ENCODE measurements around the gene SKAP1.
"Not testable (repeated sequence)": the region's sequence is repeated elsewhere in the genome, so short reads cannot be mapped to it uniquely, and the experiment has no call there.

Gene SKAP1

DNA sequence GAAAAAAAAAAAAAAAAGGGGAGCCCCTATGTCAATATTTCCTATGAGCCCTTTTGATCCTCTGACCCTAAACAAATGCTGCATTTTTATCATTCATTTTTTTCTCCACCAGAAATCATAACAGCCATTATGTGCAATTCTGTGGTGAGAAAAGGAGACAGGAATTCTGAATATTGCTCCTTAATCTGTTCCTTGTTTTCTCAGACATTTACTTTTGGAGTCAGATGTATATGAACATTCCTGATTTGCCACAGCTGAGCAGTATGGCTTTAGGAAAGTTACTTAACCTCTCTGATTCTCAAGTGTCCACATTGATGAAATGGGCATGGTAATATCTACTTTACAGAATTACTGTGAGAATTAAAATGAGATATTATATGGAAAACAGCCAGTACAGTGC lies 144.4 kb downstream of the SKAP1 start:
- no peak for DNase-seq (ENCODE audit: low spot score)

GRCh38 chr17:48283907-48284306 lies 146.1 kb downstream of the SKAP1 start:
- no peak for DNase-seq (ENCODE audit: low spot score)

DNA sequence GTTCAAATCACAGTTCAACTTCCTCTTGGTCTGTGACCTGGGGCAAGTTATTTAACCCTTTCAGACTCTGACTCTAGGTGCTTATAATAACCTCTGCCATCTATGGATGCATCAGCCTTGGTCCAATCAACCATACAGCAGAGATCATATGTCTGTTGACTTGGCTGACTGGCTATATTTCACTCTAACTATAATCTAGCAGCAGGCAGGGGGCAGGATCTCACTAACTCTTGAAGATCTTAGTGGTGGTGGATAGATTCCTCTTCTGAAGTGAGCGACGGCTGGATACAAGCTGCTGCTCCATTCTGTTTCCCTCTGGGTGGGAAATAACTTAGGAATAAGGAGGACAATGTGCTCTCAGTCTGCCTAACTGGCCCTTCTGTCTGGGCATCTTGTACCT lies 146.6 kb downstream of the SKAP1 start:
- DNase-seq (ENCODE audit: low spot score) = no peak

GRCh38 chr17:48282303-48282702 lies 147.7 kb downstream of the SKAP1 start:
- DNase-seq (ENCODE audit: low spot score) = no peak

- no peak for DNase-seq (ENCODE audit: low spot score)
Measured at GRCh38 chr17:48278760-48279491, 151.1 kb downstream of the SKAP1 start.

- no peak for DNase-seq (ENCODE audit: low spot score)
Measured at GRCh38 chr17:48276776-48277175, 153.2 kb downstream of the SKAP1 start.

- no peak for DNase-seq (ENCODE audit: low spot score)
Measured at GRCh38 chr17:48270899-48271298, 159.1 kb downstream of the SKAP1 start.

- DNase-seq (ENCODE audit: low spot score) = no peak
Measured at GRCh38 chr17:48269209-48269608, 160.8 kb downstream of the SKAP1 start.

DNA sequence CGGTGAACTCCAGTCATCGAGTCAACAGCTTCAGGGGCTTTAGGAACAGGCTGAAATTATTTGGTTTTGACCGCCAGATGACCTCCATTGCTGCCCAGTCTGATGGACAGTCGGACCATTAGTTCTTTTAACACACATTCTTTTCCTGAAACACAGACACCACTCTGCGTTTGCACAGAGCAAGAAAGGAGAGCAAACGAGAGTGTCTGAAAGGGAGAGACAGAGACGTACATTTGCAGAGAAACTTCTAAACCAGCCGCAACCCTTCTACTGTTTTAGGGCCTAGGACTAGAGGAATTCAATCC lies 166.3 kb downstream of the SKAP1 start:
- no peak for DNase-seq (ENCODE audit: low spot score)

- DNase-seq (ENCODE audit: low spot score) = no peak
Measured at GRCh38 chr17:48262982-48263730, 166.9 kb downstream of the SKAP1 start.

- peak; percentile 15 for DNase-seq (ENCODE audit: low spot score)
Measured at GRCh38 chr17:48261297-48261880, 168.6 kb downstream of the SKAP1 start.

- DNase-seq (ENCODE audit: low spot score) = no peak
Measured at GRCh38 chr17:48259694-48260291, 170.2 kb downstream of the SKAP1 start.

DNA sequence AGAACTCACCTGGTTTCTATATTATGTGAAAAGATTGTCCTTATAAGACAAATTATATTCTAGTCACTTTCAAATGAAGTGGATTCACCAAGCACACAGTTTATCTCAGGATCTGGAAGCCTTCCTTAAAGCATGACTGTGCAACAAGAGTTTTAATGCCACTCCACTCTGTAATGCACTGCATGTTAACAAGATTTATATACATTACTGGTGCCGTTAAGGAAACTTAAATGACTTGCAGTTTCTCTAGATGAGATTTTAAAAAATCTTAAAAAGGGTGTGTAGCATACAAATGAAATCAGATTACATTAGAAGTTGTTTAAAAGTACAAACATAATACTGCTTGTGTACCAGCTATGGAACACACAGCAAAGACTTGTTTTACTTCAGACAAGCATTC lies 171.7 kb downstream of the SKAP1 start:
- no peak for DNase-seq (ENCODE audit: low spot score)

GRCh38 chr17:48255759-48256158 lies 174.3 kb downstream of the SKAP1 start:
- no peak for DNase-seq (ENCODE audit: low spot score)

GRCh38 chr17:48254896-48255295 lies 175.1 kb downstream of the SKAP1 start:
- no peak for DNase-seq (ENCODE audit: low spot score)

DNA sequence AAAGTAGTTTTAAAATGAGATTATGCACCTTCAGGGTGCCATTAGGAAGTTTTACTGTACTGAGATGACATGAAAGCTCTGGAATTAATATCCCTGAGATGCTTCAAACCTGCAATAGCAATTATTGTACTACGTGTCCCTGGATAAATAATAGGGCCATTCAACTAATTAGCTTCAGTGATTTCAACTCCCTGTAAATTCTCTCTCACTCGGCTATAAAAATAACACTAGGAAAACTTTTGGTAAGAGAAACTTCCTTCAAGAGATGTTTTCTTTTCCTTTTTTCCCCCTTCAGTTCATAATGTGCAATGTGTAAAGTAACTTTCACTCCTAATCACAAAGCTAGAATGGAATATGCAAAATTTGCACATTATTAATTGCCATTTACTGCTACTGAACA lies 176.0 kb downstream of the SKAP1 start:
- no peak for DNase-seq (ENCODE audit: low spot score)

GRCh38 chr17:48251950-48252349 lies 178.1 kb downstream of the SKAP1 start:
- no peak for DNase-seq (ENCODE audit: low spot score)

DNA sequence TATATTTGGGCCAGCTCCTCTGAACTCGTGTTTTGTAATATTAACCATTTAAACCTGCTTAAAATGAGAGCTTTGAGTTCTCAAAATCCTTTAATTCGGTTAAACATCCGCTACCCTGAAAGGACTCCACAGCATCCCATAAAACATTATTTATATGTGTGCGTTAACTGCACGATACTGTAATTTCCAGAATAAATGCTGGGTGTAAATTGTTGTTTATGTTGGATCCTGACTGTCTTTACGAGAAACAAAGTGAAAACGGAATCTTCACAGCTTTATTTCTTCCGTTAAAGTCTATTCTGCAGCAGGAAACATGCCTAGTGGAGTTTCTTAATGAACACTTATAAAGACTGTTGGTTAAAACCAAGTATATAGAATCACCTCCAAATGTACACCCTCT lies 179.1 kb downstream of the SKAP1 start:
- DNase-seq (ENCODE audit: low spot score) = no peak

DNA sequence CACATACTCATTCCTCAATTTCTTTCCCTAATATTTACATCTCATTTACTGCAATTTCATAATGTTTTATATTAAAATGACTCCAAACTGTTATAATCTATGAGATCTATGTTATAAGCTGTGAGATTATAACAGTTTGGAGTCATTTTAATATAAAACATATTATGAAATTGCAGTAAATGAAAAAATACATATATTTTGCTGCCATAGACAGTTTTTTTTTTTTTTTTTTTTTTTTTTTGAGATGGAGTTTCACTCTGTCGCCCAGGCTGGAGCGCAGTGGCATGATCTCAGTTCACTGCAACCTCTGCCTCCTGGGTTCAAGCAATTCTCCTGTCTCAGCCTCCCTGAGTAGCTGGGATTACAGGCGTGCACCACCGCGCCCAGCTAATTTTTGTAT lies 180.0 kb downstream of the SKAP1 start:
- DNase-seq (ENCODE audit: low spot score) = not testable (repeated sequence)

- no peak for DNase-seq (ENCODE audit: low spot score)
Measured at GRCh38 chr17:48247603-48248002, 182.4 kb downstream of the SKAP1 start.

GRCh38 chr17:48247038-48247437 lies 183.0 kb downstream of the SKAP1 start:
- DNase-seq (ENCODE audit: low spot score) = no peak

DNA sequence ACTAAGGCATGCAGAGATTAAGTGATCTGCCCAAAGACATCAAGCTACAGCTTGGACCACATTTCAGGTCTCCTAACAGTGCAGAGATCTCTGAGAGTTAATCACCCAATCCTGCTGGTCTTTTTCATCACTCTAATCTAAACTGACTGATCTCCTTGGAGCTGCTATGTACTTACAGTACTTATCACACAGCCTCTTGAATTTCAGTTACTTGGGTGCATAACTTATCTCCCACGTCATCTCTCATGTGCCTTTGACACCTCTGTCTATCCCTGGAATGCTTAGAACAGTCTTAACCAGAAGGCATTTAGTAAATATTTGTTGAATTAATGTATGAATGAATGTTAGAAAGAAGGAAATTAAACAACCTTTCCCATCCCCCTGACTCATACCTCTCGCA lies 183.4 kb downstream of the SKAP1 start:
- no peak for DNase-seq (ENCODE audit: low spot score)

- not testable (repeated sequence) for DNase-seq (ENCODE audit: low spot score)
Measured at GRCh38 chr17:48245465-48246033, 184.5 kb downstream of the SKAP1 start.
